GM21515 (cell line): ENCODE results near the gene C22orf15.

Experiments used
- ATAC-seq: cut with Tn5 transposase; IDR thresholded peaks from one replicate; pipeline ENCODE4 v1.9.1; 2021; ENCODE audit not compliant: unreplicated experiment

The C22orf15 gene

DNA sequence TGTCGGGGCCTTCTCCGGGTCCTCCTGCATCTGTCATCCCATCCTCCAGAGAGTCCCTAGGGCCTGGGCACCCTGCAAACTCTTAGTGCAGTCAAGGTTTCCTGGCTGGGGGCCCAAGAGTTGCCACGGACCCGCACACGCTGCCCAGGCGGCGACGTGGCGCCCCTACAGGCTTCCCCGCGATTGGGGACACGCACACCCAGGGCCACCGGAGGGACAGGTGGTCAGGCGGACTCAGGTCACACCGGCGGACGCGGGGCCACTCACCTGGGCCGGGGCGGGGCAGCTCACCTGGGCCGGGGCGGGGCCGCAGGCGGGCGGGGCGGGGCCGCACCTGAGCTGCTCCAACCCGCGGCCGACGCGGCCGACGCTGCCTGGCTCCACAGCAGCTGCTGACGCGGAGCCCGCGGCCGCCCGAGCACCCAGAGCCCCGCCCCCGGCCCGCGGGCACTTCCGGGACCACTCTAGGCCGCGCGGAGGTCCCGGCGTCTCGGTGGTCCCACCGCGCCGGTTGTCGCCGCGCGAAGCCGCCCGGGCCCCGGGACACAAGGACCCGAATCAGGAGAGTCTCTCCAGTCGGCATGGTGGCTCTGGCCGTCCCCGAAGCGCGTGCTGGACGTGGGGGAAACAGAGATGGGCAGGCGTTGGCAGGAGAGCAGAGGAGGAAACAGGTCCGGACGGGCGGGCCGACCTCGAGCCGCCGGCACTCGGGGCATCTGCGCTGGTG, 11.9 kb upstream of the C22orf15 start, which contains the start of gene ZNF70:
Gene ZNF70 (minus strand): TSS at position 399 of the 727 bp plus-strand sequence. CDS start 5,972 bp downstream, outside the sequence.
- peak; percentile 70 for ATAC-seq

- ATAC-seq = peak; percentile 6
Measured at GRCh38 chr22:23751441-23751996, 11.3 kb upstream of the C22orf15 start.

GRCh38 chr22:23752090-23752691, 10.6 kb upstream of the C22orf15 start:
- no peak for ATAC-seq

DNA sequence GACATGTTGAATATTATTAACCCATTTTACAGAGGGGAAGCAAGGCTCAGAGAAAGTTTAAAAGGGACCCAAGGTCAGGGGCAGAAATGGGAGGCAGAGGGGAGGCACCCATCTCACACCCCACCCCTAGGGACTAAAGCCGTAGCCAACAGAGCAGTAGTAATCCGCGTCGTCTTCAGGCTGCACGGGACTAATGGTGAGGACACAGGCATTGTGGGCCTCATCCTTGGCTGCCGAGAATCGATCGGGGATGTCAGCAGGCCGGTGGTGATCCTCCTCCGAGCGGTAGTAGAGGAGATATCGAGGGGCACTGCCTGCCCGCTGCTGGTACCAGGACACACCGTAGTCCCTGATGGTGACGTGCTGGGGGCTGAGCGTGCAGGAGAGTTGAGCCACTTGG, 10.0 kb upstream of the C22orf15 start:
- no peak for ATAC-seq

GRCh38 chr22:23753385-23753784, 9.4 kb upstream of the C22orf15 start:
- ATAC-seq = no peak

GRCh38 chr22:23754220-23754919, 8.4 kb upstream of the C22orf15 start, which contains the start of gene VPREB3:
TSS of gene VPREB3 (minus strand) at chr22:23754425. CDS start at chr22:23754363, 62 bp downstream.
- ATAC-seq = no peak

DNA sequence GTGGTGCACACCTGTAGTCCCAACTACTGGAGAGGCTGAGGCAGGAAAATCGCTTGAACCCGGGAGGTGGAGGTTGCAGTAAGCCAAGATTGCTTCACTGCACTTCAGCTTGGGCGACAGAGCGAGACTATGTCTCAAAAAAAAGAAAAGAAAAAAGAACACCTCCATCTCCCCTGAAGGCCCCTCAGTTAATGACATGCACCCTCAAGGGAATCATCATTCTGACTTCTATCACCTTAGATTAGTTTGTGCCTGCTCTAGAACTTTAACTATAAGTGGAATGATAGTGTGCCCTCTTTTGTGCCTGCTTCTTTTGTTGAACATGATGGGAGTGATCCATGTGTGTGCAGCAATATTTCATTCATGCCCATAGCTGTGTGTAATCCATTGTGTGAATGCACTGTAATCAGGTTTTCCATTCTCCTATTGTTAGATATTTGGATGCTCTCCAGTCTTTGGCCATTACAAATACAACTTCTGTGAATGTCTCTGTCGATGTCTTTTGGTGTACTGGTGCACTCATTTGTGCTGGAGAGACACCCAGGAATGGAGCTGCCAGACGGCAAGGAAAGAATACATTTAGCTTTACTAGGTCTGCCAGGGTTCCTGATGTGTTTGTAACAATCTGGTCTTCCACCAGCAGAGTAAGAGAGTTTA, 7.7 kb upstream of the C22orf15 start:
- no peak for ATAC-seq

DNA sequence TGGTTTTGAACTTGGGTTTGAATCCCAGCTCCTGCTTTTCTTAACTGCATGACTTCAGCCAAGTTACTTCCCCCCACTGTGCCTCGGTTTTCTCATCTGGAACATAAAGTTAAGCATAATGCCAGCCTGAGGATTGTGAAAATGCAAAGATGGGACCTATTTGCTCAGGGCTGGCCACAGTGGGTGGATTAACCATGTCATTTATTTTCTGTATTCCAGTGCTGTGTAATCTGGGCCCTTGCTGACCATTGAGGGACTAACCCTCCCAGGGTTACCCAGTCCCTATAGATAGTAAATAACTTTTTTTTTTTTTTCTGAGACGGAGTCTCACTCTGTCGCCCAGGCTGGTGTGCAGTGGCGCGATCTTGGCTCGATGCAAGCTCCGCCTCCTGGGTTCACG, 7.1 kb upstream of the C22orf15 start:
- ATAC-seq = no peak

DNA sequence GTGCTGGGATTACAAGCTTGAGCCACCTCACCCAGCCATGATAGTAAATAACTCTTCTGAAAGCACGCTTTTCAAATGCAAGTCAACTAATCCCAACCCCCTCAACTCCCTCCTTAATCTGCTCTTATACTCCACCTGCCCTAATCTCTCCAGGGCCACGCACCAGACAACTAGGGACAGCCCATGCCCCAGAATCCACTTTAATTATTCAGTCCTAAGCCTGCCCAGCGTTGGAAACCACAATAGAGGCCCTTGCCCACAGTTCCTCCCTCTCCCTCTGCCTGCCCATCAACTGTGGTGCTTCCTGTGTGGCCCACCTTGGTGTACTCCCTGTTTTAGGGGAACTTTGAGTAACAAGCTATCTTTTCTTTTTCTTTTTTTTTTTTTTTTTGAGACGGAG, 5.9 kb upstream of the C22orf15 start:
- no peak for ATAC-seq

- no peak for ATAC-seq
Measured at GRCh38 chr22:23759566-23759965, 3.2 kb upstream of the C22orf15 start.

GRCh38 chr22:23760056-23760455, 2.7 kb upstream of the C22orf15 start:
- no peak for ATAC-seq

DNA sequence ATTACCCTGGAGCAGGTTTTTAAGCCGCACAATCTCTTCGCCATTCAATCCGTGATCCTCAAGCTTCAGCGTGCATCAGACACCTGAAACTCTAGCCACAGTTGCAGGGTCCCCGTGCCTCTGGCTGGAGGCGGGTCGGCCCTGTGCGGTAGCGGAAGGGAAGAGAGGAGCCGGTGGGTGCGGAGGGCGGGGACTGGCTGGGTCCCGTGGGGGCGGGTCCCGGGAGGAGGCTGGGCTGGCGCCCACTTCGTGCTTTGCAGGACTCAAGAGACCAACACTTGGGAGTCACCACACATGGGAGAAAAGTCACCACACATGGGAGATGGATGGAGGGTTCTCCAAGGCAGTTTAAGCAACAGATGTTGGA, 772 bp downstream of the C22orf15 start:
- no peak for ATAC-seq

DNA sequence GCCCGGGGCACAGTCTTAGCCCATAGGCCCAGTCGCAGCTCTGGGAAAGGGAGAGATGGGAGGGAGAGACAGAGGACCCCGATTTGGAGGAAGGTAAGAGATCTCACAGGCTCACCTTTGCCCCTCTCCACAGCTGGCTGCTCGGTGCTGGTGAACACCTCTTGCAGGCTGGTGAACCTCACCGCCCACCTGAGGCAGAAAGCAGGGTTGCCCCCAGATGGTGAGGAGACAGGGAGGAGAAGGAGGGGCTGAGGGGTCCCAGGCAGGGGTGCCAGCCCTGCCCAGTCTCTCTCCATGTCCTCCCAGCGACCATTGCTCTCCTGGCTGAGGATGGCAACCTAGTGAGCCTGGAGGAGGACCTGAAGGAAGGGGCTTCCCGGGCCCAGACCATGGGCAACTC, 1.2 kb downstream of the C22orf15 start:
- no peak for ATAC-seq

DNA sequence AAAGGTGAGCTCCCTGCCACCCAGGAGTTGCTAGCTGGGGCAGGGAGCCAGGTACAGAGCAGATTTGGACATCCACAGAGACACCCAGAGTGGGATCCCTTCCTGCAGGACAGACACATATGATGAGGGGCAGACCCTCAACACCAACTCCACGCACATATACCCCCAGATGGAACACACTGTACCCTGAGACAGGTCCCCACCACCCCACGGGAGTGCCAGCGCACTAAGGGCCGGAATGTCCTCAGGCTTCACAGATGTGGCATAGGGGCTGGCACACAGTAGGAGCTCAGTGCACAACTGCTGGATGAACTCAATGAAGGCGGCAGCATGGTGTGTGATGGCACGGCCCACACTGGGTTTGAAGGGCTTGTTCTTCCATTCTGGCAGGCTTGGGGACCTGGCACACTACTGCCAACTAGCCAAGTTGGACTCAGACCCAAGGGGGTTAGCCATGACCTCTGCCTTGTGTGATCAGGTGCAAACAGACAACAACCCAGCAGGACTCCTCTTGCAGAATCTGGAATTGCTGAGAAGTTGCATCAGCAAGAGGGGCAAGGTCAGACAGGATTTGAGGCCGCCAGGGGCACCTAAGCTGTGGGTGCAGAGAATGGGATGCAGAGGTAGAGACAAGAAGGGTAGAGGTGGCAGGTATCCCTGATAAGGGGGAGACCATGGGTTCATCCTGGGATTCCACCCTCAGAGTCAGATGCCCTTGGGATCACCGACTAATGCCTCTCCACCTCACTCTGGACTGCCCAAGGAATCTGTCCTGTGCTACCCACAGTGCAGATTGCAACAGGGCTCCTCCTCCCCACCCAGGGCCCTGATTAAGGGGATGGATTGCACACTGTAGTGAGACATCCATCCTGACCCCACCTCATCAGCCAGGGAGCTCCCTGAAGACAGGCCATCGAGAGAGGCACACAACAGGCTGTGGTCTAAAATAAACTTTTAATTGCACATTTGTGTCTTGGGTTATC, 2.4 kb downstream of the C22orf15 start:
- no peak for ATAC-seq

GRCh38 chr22:23767303-23767672, 4.5 kb downstream of the C22orf15 start:
- ATAC-seq = no peak

- no peak for ATAC-seq
Measured at GRCh38 chr22:23767673-23768548, 5.1 kb downstream of the C22orf15 start, which contains the start of gene CHCHD10. TSS of gene CHCHD10 (minus strand) at chr22:23767972. CDS start at chr22:23767874, 98 bp downstream.

- no peak for ATAC-seq
Measured at GRCh38 chr22:23769321-23769965, 6.7 kb downstream of the C22orf15 start.

DNA sequence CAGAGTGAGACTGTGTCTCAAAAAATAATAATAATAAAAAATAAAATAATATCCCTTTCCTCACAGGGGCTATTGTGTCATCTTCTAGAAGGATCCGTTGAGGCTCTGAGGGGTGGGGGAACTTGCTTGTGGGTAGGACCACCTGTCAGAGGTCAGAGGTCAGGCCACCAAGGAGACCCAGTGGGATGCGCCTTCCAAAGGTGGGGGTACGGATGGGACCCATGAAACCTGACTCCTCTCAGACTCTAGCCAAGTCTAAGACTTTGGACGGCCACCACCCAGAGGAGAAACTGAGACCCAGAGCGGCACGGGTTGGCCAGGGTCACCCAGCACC, 9.5 kb downstream of the C22orf15 start:
- no peak for ATAC-seq
